Measurements from ENCODE around the gene ANP32A.

ANP32A gene

DNA sequence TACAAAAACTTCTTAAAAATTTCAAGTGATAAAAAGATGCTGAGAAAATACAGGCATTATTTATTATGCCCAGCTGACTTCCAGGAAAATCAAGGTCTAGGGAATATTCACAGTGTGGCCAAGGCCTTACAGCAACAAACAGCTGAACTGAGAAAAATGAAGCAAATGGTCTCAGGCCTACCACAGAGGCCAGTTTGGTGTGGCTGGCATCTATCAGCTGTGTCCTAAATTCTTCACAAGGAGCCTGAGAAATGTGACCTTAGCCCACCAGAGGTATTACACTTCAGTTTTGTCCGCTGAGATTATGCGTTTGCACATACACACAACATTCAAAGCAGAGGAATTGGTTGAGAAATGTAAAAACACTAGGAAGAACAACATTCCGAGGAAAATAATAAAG lies 77.4 kb downstream of the ANP32A start:
- DNase-seq (ENCODE audit: low read depth, low spot score), result no peak

DNA sequence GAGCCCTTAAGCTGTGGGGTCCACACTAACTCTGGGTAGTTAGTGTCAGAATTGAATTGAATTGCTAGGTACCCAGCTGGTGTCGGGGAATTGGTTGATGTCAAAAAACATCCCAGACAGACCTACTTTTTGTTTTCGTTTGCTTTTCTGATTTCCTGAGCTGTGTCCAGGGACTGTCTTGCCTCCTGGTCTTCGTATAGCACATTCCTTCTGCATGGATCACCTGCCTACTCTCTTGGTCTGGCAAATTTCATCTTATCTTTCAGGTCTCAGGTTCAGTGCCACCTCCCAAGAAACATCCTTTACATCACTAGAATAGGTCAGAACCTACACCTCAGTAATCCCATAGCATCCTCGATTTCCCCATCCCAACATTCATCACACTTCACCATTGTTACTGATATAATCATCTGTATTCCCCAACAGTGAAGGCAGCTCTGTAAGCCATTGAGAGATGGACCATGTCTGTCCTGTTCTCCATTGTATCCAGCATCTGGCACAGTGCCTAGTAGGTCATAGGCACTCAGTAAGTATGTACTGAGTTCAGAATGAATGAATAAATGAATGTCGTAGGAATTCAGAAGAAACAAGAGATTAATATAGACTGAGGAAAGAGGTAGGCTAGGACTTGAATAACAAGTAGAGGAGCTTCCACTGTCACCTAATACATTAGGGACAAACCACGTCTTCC lies 81.2 kb downstream of the ANP32A start:
- DNase-seq (ENCODE audit: low read depth, low spot score), result no peak

- DNase-seq (ENCODE audit: low read depth, low spot score), result no peak
These were observed 85.1 kb downstream of the ANP32A start for GRCh38 chr15:68735610-68736009.

GRCh38 chr15:68734881-68735280 lies 85.8 kb downstream of the ANP32A start:
- DNase-seq (ENCODE audit: low read depth, low spot score), result no peak

DNA sequence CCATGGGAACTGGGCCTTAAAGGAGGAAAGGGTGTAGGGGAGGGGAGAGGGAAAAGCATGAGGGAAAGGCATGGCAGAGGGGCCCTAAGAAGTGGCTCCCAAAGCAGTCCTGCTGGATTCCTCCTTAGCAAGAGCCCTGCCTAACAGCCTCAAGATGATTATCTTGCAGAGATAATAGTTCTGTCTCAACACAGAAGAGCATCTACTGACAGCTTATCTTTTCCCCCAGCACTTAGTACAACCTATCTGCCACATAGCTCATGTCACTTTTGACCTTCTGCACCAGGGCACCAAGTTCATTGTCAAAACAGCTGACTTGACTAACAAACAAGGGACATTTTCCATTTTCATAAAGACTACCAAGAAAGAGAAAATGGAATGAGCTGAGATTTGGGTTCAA lies 86.3 kb downstream of the ANP32A start:
- no peak for DNase-seq (ENCODE audit: low read depth, low spot score)

GRCh38 chr15:68733666-68734065 lies 87.0 kb downstream of the ANP32A start:
- DNase-seq (ENCODE audit: low read depth, low spot score), result no peak

- no peak for DNase-seq (ENCODE audit: low read depth, low spot score)
These were observed 88.2 kb downstream of the ANP32A start for GRCh38 chr15:68732451-68732850.

GRCh38 chr15:68730976-68731897 lies 89.5 kb downstream of the ANP32A start:
- DNase-seq (ENCODE audit: low read depth, low spot score), result no peak

DNA sequence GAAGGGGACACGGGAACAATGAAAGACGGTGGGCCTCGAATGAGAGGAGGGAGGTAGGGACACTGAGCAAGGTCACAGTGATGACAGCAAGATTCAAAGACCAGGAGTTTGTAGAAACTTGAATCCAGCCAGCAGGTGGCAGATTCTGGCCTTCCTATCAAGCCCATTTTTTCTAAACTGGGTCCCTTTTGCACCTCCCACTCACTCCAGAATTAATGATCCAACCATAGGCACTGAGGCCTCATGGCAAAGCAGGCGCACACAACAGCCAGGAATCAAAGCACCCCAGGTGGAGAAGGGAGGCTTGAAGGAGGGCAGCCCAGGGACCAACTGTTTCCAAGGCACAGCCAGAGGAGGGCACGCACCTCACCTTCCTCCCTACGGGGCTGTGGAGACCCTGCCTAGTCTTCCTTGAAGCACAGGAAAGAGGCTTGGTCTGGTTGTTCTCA lies 90.2 kb downstream of the ANP32A start:
- no peak for DNase-seq (ENCODE audit: low read depth, low spot score)

DNA sequence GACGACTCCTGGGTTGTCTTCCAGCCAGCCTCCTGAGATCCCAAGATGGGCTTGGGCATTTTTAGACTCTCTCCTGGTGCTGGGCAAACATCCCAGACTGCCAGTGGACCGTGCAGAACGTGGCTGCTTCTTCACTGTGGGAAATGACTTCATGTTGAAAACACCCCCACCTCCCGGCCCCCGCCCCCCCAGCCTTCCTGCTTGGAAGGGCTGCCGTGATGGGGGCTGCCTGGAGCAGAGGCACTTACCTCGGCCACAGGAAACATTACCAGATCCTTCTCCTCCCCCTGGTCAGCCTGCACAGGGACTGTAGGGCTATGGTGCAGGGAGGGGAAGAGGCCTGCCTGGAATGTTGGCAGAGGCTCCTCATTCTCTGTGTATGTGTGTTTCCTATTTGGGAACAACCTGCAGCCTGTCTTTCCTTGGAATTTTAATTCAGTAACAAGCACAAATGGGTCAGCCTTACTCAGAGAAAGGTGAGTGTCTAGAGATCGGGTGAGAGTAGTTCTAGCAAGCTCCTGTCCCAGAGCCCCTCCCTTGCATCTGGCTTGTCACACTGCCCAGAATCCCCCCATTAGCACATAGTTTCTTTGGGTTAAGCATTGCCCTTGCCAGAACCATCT lies 90.8 kb downstream of the ANP32A start:
- no peak for DNase-seq (ENCODE audit: low read depth, low spot score)

Data from brain pericyte (primary cell).